Ishikawa (cell line): ENCODE data around the gene ITGBL1.

Experiments
- CEBPB ChIP-seq: IDR thresholded peaks from 2 replicates; pipeline ENCODE4 v1.6.1; 2012
- CREB1 ChIP-seq: IDR thresholded peaks from 2 replicates; pipeline ENCODE4 v1.6.1; 2012; ENCODE audit warnings: low read depth
- EGR1 ChIP-seq: IDR thresholded peaks from 2 replicates; pipeline ENCODE4 v1.6.1; 2012
- EP300 ChIP-seq: IDR thresholded peaks from 2 replicates; pipeline ENCODE4 v1.6.1; 2012; ENCODE audit warnings: borderline replicate concordance
- FOXM1 ChIP-seq: IDR thresholded peaks from 2 replicates; pipeline ENCODE4 v1.6.1; 2012; ENCODE audit warnings: low read depth, borderline replicate concordance
- MAX ChIP-seq: IDR thresholded peaks from 2 replicates; pipeline ENCODE4 v1.6.1; 2012
- NFIC ChIP-seq: IDR thresholded peaks from 2 replicates; pipeline ENCODE4 v1.6.1; 2012
- RAD21 ChIP-seq: IDR thresholded peaks from 2 replicates; pipeline ENCODE4 v1.6.1; 2012; ENCODE audit warnings: low read depth
- REST ChIP-seq: IDR thresholded peaks from 2 replicates; pipeline ENCODE4 v1.6.1; 2012; ENCODE audit warnings: low read depth, mild to moderate bottlenecking
- TAF1 ChIP-seq: IDR thresholded peaks from 2 replicates; pipeline ENCODE4 v1.6.1; 2012; ENCODE audit warnings: low read depth, mild to moderate bottlenecking
- TCF12 ChIP-seq: IDR thresholded peaks from 2 replicates; pipeline ENCODE4 v1.6.1; 2012; ENCODE audit warnings: low read depth
- TEAD4 ChIP-seq: IDR thresholded peaks from 2 replicates; pipeline ENCODE4 v1.6.1; 2012
- USF1 ChIP-seq: IDR thresholded peaks from 2 replicates; pipeline ENCODE4 v1.6.1; 2012
- YY1 ChIP-seq: IDR thresholded peaks from 2 replicates; pipeline ENCODE4 v1.6.1; 2012; ENCODE audit warnings: low read depth
- ZBTB7A ChIP-seq: IDR thresholded peaks from 2 replicates; pipeline ENCODE4 v1.6.1; 2012; ENCODE audit warnings: low read depth

Gene ITGBL1

GRCh38 chr13:101648766-101649487, 196.5 kb downstream of the ITGBL1 start:
- TF ChIP-seq FOXM1, result no peak
- no peak for TF ChIP-seq TCF12
- no peak for TF ChIP-seq REST
- no peak for TF ChIP-seq CREB1
- no peak for TF ChIP-seq TEAD4
- no peak for TF ChIP-seq NFIC
- no peak for TF ChIP-seq TAF1
- TF ChIP-seq CEBPB, result no peak
- no peak for TF ChIP-seq USF1
- no peak for TF ChIP-seq YY1
- no peak for TF ChIP-seq EP300
- TF ChIP-seq EGR1, result no peak
- TF ChIP-seq RAD21, result no peak

- TF ChIP-seq YY1 (no peak), REST (no peak), ZBTB7A (no peak), MAX (no peak), EGR1 (no peak)
Measured at GRCh38 chr13:101649488-101650126, 197.1 kb downstream of the ITGBL1 start.

GRCh38 chr13:101654883-101655282, 202.4 kb downstream of the ITGBL1 start:
- no peak for TF ChIP-seq TEAD4
- TF ChIP-seq RAD21, result no peak
- no peak for TF ChIP-seq USF1
- no peak for TF ChIP-seq REST
- no peak for TF ChIP-seq TAF1
- no peak for TF ChIP-seq NFIC
- no peak for TF ChIP-seq CEBPB
- no peak for TF ChIP-seq CREB1
- TF ChIP-seq EGR1, result no peak
- TF ChIP-seq MAX, result no peak
- no peak for TF ChIP-seq YY1
- TF ChIP-seq FOXM1, result no peak

GRCh38 chr13:101655435-101655834, 203.0 kb downstream of the ITGBL1 start:
- no peak for TF ChIP-seq NFIC
- TF ChIP-seq FOXM1, result no peak

- no peak for TF ChIP-seq ZBTB7A
- no peak for TF ChIP-seq CREB1
- TF ChIP-seq CEBPB, result no peak
- no peak for TF ChIP-seq REST
- no peak for TF ChIP-seq TEAD4
- no peak for TF ChIP-seq NFIC
- no peak for TF ChIP-seq YY1
- TF ChIP-seq EP300, result no peak
- TF ChIP-seq RAD21, result no peak
- TF ChIP-seq FOXM1, result no peak
- TF ChIP-seq TAF1, result no peak
- TF ChIP-seq EGR1, result no peak
- TF ChIP-seq USF1, result no peak
- TF ChIP-seq TCF12, result no peak
Measured at GRCh38 chr13:101660711-101661110, 208.2 kb downstream of the ITGBL1 start.
